ENCODE measurements around the gene ACIN1. TPM values are rescaled to one million over a fixed set of nuclear protein-coding genes. Genes with fewer than 3 reads are reported as not detected.

The ACIN1 gene
- total and polyA plus RNA-seq, 10 of the 15 experiments (the other 5 are each of a cell fraction or from before 2014, with no cell fraction given) = 4.3 to 148 (median 93.4) TPM

- TF ChIP-seq ZBTB33 (IDR thresholded peaks at IDR 0.05) = no peak
- no peak for TF ChIP-seq MYC (IDR thresholded peaks at IDR 0.05; ENCODE audit: insufficient read depth, insufficient read length, insufficient replicate concordance, low read length, severe bottlenecking)
- TF ChIP-seq MYB (IDR thresholded peaks at IDR 0.05; ENCODE audit: borderline replicate concordance, low read depth, low read length) = no peak
- TF ChIP-seq CHD2 (IDR thresholded peaks at IDR 0.05; ENCODE audit: borderline replicate concordance, low read depth, low read length) = no peak
- no peak for TF ChIP-seq ATF2 (IDR thresholded peaks at IDR 0.05; ENCODE audit: low read length)
- TF ChIP-seq SREBF2 (IDR thresholded peaks at IDR 0.05; ENCODE audit: low read length) = no peak
- TF ChIP-seq E4F1 (IDR thresholded peaks at IDR 0.05; ENCODE audit: borderline replicate concordance, partially characterized antibody) = no peak
Measured at GRCh38 chr14:23136566-23137133, 41.7 kb upstream of the ACIN1 start (continued).

Measured in GM12878 (cell line).